GM12878 (cell line): ENCODE data around the gene ZGLP1. TPM values are rescaled to one million over a fixed set of nuclear protein-coding genes. Genes with fewer than 3 reads are reported as not detected.

ENCODE experiments used
- CHD2 ChIP-seq: IDR thresholded peaks from 2 replicates; pipeline ENCODE4 v1.6.1; 2011; ENCODE audit warnings: low read depth, low read length, improper control_type of control experiment, borderline replicate concordance
- CTCF ChIP-seq, 3 experiments: IDR thresholded peaks in 2 of 3; conservative IDR thresholded peaks in 1 of 3; 2 replicates each; pipeline ENCODE4 v1.5.1; 2011; ENCODE audit warnings: low read depth in 3 of 3, low read length in 3 of 3, mild to moderate bottlenecking in 3 of 3, control low read depth in 2 of 3, moderate library complexity in 2 of 3, inconsistent platforms in 1 of 3, mixed read lengths in 1 of 3; ENCODE audit not compliant: control insufficient read depth in 2 of 3, insufficient read depth in 1 of 3; ENCODE audit errors: extremely low read depth in 1 of 3
- E4F1 ChIP-seq: fragments of 450-650 bp; IDR thresholded peaks from 2 replicates; pipeline ENCODE4 v1.6.1; 2018; ENCODE audit warnings: borderline replicate concordance, mild to moderate bottlenecking; ENCODE audit not compliant: partially characterized antibody
- EGR1 ChIP-seq, 2 experiments: IDR thresholded peaks; 1 replicate in 1 of 2; 2 replicates in 1 of 2; pipeline ENCODE4 v1.6.1; 2011 to 2012; ENCODE audit warnings: low read depth in 2 of 2, low read length in 2 of 2, borderline replicate concordance in 1 of 2, mild to moderate bottlenecking in 1 of 2, moderate library complexity in 1 of 2
- HDAC2 ChIP-seq: fragments of 200-600 bp; sonication (generic); IDR thresholded peaks from 2 replicates; pipeline ENCODE4 v1.6.1; 2017
- IKZF1 ChIP-seq: fragments of 450-650 bp; conservative IDR thresholded peaks from 2 replicates; pipeline ENCODE4 v1.6.1; 2017; ENCODE audit warnings: antibody characterized with exemption, mild to moderate bottlenecking
- JUNB ChIP-seq: IDR thresholded peaks from 2 replicates; pipeline ENCODE4 v1.6.1; 2016; ENCODE audit warnings: antibody characterized with exemption, mild to moderate bottlenecking
- JUND ChIP-seq: IDR thresholded peaks from 2 replicates; pipeline ENCODE4 v1.6.1; 2012; ENCODE audit warnings: low read depth, mild to moderate bottlenecking, low read length, improper control_type of control experiment, moderate library complexity
- MEF2B ChIP-seq: fragments of 450-650 bp; IDR thresholded peaks from 2 replicates; pipeline ENCODE4 v1.6.1; 2018; ENCODE audit warnings: mild to moderate bottlenecking, moderate library complexity; ENCODE audit not compliant: partially characterized antibody, poor library complexity, severe bottlenecking
- MTA2 ChIP-seq: fragments of 450-650 bp; IDR thresholded peaks from 2 replicates; pipeline ENCODE4 v1.6.1; 2016; ENCODE audit warnings: low read depth, mild to moderate bottlenecking, moderate library complexity
- MTA3 ChIP-seq: IDR thresholded peaks from 2 replicates; pipeline ENCODE4 v1.6.1; 2012; ENCODE audit warnings: low read length, inconsistent platforms, borderline replicate concordance
- NBN ChIP-seq: fragments of 450-650 bp; IDR thresholded peaks from 2 replicates; pipeline ENCODE4 v1.6.1; 2016
- NR2F1 ChIP-seq: fragments of 450-650 bp; conservative IDR thresholded peaks from 2 replicates; pipeline ENCODE4 v1.6.1; 2017; ENCODE audit warnings: mild to moderate bottlenecking
- RELA ChIP-seq: fragments of 450-650 bp; IDR thresholded peaks from 2 replicates; pipeline ENCODE4 v1.8.0; 2014; ENCODE audit warnings: borderline replicate concordance; ENCODE audit not compliant: partially characterized antibody
- REST ChIP-seq: IDR thresholded peaks from 2 replicates; pipeline ENCODE4 v1.6.1; 2012; ENCODE audit warnings: mild to moderate bottlenecking, low read depth, low read length
- RFX5 ChIP-seq: IDR thresholded peaks from 2 replicates; pipeline ENCODE4 v1.6.1; 2011; ENCODE audit warnings: low read depth, low read length, improper control_type of control experiment
- SIX5 ChIP-seq: IDR thresholded peaks from 2 replicates; pipeline ENCODE4 v1.6.1; 2011; ENCODE audit warnings: mild to moderate bottlenecking, low read depth, low read length, moderate library complexity; ENCODE audit not compliant: severe bottlenecking
- STAT1 ChIP-seq: fragments of 450-650 bp; conservative IDR thresholded peaks from 2 replicates; pipeline ENCODE4 v1.6.1; 2014; ENCODE audit warnings: antibody characterized with exemption, mild to moderate bottlenecking
- SUPT20H ChIP-seq: IDR thresholded peaks from 2 replicates; pipeline ENCODE4 v1.6.1; 2011; ENCODE audit warnings: low read depth, mild to moderate bottlenecking, low read length, moderate library complexity, borderline replicate concordance; ENCODE audit not compliant: control insufficient read depth
- USF2 ChIP-seq: IDR thresholded peaks from 2 replicates; pipeline ENCODE4 v1.6.1; 2011; ENCODE audit warnings: low read depth, low read length, improper control_type of control experiment, borderline replicate concordance
- YBX1 ChIP-seq: fragments of 450-650 bp; IDR thresholded peaks from 2 replicates; pipeline ENCODE4 v1.6.1; 2016; ENCODE audit warnings: antibody characterized with exemption
- polyA plus RNA-seq, 11 experiments: library from polyadenylated mRNA; depleted of rRNA in 4 of 11; unstranded in 6 of 11; stranded (reverse) in 5 of 11; fragments of >200 nt; fragmentation: Nextera tagmentation in 4 of 11; fragmentation: Illumina TruSeq in 1 of 11; extraction: Ambion mirVana in 4 of 11; extraction: Trizol in 1 of 11; gene quantifications; 1 replicate in 1 of 11; 2 replicates in 10 of 11; pipeline versions ENCODE4 v1.2.1 to v1.2.3, GENCODE V29; 2011 to 2016; ENCODE audit warnings: inconsistent platforms in 2 of 11, missing spikeins in 2 of 11, low read depth in 1 of 11
- total RNA-seq, 4 experiments: library from RNA; depleted of rRNA in 3 of 4; stranded (reverse); fragments of >200 nt in 3 of 4; fragmentation: Illumina TruSeq in 1 of 4; extraction: Trizol in 1 of 4; gene quantifications; 2 replicates each; pipeline versions ENCODE4 v1.2.1 to v1.2.3, GENCODE V29; 2013 to 2021

Gene ZGLP1
- total and polyA plus RNA-seq, 10 of the 15 experiments (the other 5 are each of a cell fraction or from before 2014, with no cell fraction given) = 0.29 to 5.6 (median 1.3) TPM

GRCh38 chr19:10270616-10271394, 38.8 kb downstream of the ZGLP1 start, which contains the start of gene ICAM1 (continued):
- TF ChIP-seq USF2 (peak; percentile 41), STAT1 (no peak), CHD2 (no peak; the same call in none of the 2 replicates), MTA2 (no peak), CTCF (IDR thresholded peaks at IDR 0.05 in 2 of 3, conservative IDR thresholded peaks at IDR 0.05 in 1 of 3; ENCODE audit: control insufficient read depth in 2 of 3, extremely low read depth in 1 of 3, insufficient read depth in 1 of 3, low read depth in 3 of 3, low read length in 3 of 3) (peak in 1 of 3 experiments; percentile 21; a peak in 1 of 6 replicates), RFX5 (no peak), E4F1 (peak; percentile 50), EGR1 (IDR thresholded peaks at IDR 0.05; ENCODE audit: borderline replicate concordance in 1 of 2, low read depth in 2 of 2, low read length in 2 of 2) (0 out of 3 replicates have a peak, but pooled peaks of 1 of the 2 experiments have one; percentile 38), JUND (no peak), MEF2B (no peak), NBN (0 out of 2 replicates have a peak, but pooled peaks have one; percentile 32), IKZF1 (no peak), NR2F1 (peak; percentile 64), REST (no peak), YBX1 (no peak), SUPT20H (no peak), RELA (peak; percentile 65), HDAC2 (no peak; the same call in 1 of the 2 replicates), SIX5 (no peak), JUNB (no peak), MTA3 (0 out of 2 replicates have a peak, but pooled peaks have one; percentile 10)
